Adipocyte (in vitro differentiated cells): ENCODE data around the gene PTBP3.
A peak's percentile ranks its signal among the peaks of the same experiment; 100 is the strongest.
"Not testable (repeated sequence)": the region's sequence is repeated elsewhere in the genome, so short reads cannot be mapped to it uniquely, and the experiment has no call there.

Experiments used
- DNase-seq: peaks from one replicate; pipeline ENCODE4 v3.0.0-alpha.2; 2015; ENCODE audit warnings: low read depth
- H3K27me3 ChIP-seq: replicated peaks from 2 replicates; pipeline ENCODE4 v1.7.0; 2013; ENCODE audit warnings: mild to moderate bottlenecking, low read length, moderate library complexity; ENCODE audit not compliant: control insufficient read depth, insufficient read depth
- H3K36me3 ChIP-seq: 2 replicates; pipeline ENCODE4 v1.7.0; 2013; ENCODE audit warnings: low read length, mild to moderate bottlenecking, moderate library complexity; ENCODE audit not compliant: control insufficient read depth, insufficient read depth, severe bottlenecking
- H3K4me1 ChIP-seq: 2 replicates; pipeline ENCODE4 v1.7.0; 2013; ENCODE audit warnings: mild to moderate bottlenecking, low read length, moderate library complexity; ENCODE audit not compliant: control insufficient read depth, insufficient read depth
- H3K4me3 ChIP-seq: 2 replicates; pipeline ENCODE4 v1.7.0; 2013; ENCODE audit warnings: mild to moderate bottlenecking, low read length, moderate library complexity
- H3K9ac ChIP-seq: 2 replicates; pipeline ENCODE4 v1.7.0; 2013; ENCODE audit warnings: mild to moderate bottlenecking, low read length, moderate library complexity
- H3K9me3 ChIP-seq: 2 replicates; pipeline ENCODE4 v1.7.0; 2013; ENCODE audit warnings: mild to moderate bottlenecking, low read length, moderate library complexity; ENCODE audit not compliant: control insufficient read depth

PTBP3 gene

DNA sequence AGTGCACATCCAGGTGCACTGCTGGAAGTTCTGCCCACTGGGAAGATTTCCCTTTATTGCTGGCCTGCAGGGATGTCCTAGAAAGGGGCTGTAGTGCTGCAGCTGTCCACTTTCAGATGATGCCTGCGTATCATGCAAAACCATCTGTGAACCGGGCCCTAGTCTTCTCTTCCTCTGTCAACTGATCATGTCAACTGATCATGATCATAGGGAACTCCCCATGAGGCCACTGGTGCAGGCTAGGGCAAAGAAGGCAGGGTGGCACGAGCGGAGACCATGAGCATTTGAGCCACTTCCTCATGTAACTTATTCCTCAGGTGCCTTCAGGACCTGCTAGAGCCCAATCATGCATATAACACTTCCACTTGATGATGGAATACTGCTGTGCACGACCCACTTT is 41.9 kb upstream of the PTBP3 start:
- no peaks in the 10 kb centered on the region for H3K9me3 ChIP-seq
- H3K9ac ChIP-seq = no peak overlapping the region
- H3K27me3 ChIP-seq = no peaks in the 10 kb centered on the region
- H3K4me1 ChIP-seq = peaks cover 16% of the 10 kb centered on the region
- no peak for DNase-seq
- no peaks in the 10 kb centered on the region for H3K36me3 ChIP-seq
- H3K4me3 ChIP-seq = no peak overlapping the region

DNA sequence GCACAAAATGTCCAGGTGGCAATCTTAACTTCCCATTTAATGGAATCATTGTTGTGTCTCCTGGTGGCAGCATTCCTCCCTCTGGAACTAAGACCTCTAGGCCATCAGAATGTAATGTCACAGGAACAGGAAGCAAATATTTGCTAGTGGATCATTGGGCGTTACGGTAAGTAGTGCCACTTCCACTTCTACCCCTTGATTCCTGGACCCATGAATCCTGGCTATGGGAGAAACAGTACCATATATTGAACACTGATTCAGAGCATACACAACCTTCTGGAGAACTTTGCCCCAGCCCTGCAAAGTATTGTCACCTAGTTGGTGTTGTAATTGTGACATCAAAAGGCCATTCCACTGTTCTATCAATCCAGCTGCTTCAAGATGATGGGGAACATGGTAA is 40.8 kb upstream of the PTBP3 start:
- H3K27me3 ChIP-seq, H3K9ac ChIP-seq, H3K9me3 ChIP-seq, H3K36me3 ChIP-seq, DNase-seq, H3K4me3 ChIP-seq: not testable (repeated sequence)
- H3K4me1 ChIP-seq = peaks cover 16% of the 10 kb centered on the region

DNA sequence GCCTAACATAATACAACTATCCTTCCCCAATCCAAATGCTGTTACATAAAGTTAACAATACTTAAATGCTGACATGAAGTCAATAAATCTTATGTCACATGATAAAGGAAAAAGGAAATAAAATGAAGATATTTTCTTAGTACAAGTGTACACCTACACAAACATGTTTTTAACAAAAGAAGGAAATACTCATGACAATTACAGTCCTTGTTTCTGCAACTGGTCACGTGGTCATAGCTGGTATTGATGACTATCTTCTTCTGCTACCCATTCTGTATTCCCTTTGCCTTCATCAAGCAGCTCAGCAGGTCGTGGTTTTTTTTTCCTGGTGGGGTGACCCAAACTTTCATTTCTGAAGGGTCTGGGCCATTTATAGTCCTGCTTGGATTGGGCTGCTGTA is 40.2 kb upstream of the PTBP3 start:
- H3K36me3 ChIP-seq, DNase-seq, H3K9me3 ChIP-seq, H3K9ac ChIP-seq, H3K27me3 ChIP-seq, H3K4me3 ChIP-seq: not testable (repeated sequence)
- peaks cover 16% of the 10 kb centered on the region for H3K4me1 ChIP-seq

DNA sequence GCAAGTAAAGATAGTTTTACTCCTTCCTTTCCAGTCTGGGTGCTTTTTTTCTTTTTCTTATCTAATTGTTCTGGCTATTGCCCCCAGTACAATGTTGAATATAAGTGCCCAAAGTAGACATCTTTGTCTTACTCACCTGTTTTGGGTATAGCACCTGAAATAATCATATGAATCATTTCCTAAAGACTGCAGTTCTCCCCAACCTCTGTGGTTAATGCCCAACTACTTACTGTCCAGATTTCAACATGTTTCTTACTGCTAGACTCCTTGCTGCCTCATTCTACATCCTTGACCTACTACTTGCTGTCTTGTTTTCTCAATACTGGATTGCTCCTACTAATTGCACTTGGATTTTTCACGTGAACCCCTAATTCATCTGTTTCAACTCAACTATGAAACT is 37.6 kb upstream of the PTBP3 start:
- H3K27me3 ChIP-seq = no peaks in the 10 kb centered on the region
- no peaks in the 10 kb centered on the region for H3K36me3 ChIP-seq
- no peaks in the 10 kb centered on the region for H3K9me3 ChIP-seq
- no peak overlapping the region for H3K4me3 ChIP-seq
- no peak overlapping the region for H3K9ac ChIP-seq
- H3K4me1 ChIP-seq = no peaks in the 10 kb centered on the region
- DNase-seq = no peak

DNA sequence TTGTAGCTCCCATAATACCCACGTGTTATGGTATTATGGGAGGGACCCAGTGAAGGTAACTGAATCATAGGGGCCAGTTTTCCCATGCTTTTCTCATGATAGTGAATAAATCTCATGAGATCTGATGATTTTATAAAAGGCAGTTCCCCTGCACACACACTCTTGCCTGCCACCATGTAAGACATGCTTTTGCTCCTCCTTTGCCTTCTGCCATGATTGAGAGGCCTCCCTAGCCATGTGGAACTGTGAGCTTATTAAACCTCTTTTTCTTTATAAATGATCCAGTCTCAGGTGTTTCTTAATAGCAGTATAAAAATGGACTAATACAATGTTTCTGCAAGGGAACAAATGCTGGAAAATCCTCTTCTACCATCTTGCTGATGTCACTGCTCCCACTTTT is 36.4 kb upstream of the PTBP3 start:
- DNase-seq = no peak
- Histone ChIP-seq H3K9me3 (no peaks in the 10 kb centered on the region), H3K27me3 (no peaks in the 10 kb centered on the region), H3K4me3 (no peak overlapping the region), H3K36me3 (no peaks in the 10 kb centered on the region), H3K9ac (no peak overlapping the region), H3K4me1 (no peaks in the 10 kb centered on the region)

DNA sequence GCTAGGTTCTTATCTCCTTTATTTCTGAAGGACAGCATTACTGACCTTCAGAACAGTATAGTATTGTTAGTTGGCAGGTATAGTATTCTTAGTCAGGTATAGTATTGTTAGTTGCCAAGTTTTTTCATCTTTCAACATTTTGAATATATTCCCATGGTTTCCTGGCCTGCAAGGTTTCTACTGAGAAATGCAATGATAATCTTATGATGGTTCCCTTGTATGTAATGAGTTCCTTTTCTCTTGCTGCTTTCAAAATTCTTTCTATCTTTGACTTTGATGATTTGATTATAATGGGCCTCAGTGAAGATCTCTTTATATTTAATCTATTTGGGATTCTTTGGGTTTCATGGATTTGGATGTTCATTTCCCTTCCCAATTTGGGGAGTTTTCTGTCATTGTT is 34.0 kb upstream of the PTBP3 start:
- H3K4me3 ChIP-seq = no peak overlapping the region
- H3K27me3 ChIP-seq = no peaks in the 10 kb centered on the region
- H3K36me3 ChIP-seq = no peaks in the 10 kb centered on the region
- no peaks in the 10 kb centered on the region for H3K4me1 ChIP-seq
- H3K9ac ChIP-seq = no peak overlapping the region
- H3K9me3 ChIP-seq = no peaks in the 10 kb centered on the region
- no peak for DNase-seq

DNA sequence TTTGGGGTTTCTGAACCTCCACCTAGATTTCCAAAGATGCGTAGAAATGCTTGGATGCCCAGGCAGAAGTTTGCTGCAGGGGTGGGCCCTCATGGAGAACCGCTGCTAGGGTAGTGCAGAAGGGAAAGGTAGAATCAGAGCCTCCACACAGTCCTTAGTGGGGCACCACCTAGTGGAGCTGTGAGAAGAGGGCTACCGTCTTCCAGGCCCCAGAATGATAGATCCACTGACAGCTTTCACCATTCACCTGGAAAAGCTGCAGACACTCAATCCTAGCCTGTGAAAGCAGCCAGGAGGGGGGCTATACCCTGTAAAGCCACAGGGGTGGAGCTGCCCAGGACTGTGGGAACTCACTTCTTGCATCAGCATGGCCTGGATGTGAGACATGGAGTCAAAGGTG is 33.2 kb upstream of the PTBP3 start:
- H3K9me3 ChIP-seq = no peaks in the 10 kb centered on the region
- no peak for DNase-seq
- no peaks in the 10 kb centered on the region for H3K27me3 ChIP-seq
- no peaks in the 10 kb centered on the region for H3K36me3 ChIP-seq
- H3K4me3 ChIP-seq = no peak overlapping the region
- H3K4me1 ChIP-seq = no peaks in the 10 kb centered on the region
- no peak overlapping the region for H3K9ac ChIP-seq

DNA sequence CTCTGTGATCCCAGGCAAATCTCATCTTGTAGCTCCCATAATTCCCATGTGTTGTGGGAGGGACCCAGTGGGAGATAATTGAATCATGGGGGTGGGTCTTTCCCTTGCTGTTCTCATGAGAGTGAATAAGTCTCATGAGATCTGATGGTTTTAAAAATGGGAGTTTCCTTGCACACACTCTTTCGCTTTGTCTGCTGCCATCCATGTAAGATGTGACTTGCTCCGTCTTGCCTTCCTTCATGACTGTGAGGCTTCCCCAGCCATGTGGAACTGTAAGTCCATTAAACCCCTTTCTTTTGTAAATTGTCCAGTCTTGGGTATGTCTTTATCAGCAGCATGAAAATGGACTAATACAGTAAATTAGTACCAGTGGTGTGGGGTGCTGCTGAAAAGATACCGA is 31.8 kb upstream of the PTBP3 start:
- H3K9ac ChIP-seq, H3K4me1 ChIP-seq, DNase-seq, H3K9me3 ChIP-seq, H3K27me3 ChIP-seq, H3K4me3 ChIP-seq, H3K36me3 ChIP-seq: not testable (repeated sequence)

DNA sequence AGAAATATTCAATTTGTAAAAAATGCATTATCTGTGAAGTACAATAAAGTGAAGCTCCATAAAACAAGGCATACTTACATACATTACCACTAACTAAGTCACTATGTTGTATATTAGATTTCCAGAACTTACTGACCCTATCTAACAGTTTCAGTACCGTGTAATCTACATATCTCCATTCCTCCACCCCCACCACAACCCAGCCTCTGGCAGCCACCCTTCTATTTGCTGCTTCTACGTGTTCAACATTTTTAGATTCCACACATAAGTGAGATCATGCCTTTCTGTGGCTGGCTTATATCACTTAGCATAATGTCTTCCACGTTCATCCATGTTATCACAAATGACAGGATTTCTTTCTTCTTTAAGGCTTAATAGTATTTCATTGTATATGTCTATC is 31.3 kb upstream of the PTBP3 start:
- DNase-seq = no peak

DNA sequence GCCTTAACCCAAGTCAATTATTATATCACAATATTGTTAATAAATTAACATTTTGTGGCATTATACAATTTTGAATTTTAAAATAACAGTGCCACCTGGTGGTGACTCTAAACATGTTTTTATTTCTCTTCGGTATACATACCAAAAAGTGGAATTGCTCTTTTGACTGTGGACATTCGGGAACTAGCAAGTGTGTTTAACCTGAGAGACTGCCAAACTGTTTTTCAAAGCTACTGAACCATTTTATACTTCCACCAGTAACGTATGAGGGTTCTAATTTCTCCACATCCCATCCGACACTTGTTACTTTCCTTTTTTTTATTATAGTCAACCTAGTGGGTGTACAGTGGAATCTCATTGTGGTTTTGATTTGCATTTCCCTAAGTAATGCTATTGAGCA is 28.2 kb upstream of the PTBP3 start:
- no peaks in the 10 kb centered on the region for H3K36me3 ChIP-seq
- H3K4me3 ChIP-seq = no peak overlapping the region
- peak; percentile 82 for DNase-seq
- H3K9ac ChIP-seq = no peak overlapping the region
- no peaks in the 10 kb centered on the region for H3K27me3 ChIP-seq
- H3K4me1 ChIP-seq = peaks cover 12% of the 10 kb centered on the region
- no peaks in the 10 kb centered on the region for H3K9me3 ChIP-seq

More for the DNA sequence above, 31.3 kb upstream of the PTBP3 start:
- H3K4me1 ChIP-seq = peaks cover 12% of the 10 kb centered on the region
- no peaks in the 10 kb centered on the region for H3K27me3 ChIP-seq
- no peak overlapping the region for H3K9ac ChIP-seq
- no peaks in the 10 kb centered on the region for H3K36me3 ChIP-seq
- H3K9me3 ChIP-seq = no peaks in the 10 kb centered on the region
- no peak overlapping the region for H3K4me3 ChIP-seq

DNA sequence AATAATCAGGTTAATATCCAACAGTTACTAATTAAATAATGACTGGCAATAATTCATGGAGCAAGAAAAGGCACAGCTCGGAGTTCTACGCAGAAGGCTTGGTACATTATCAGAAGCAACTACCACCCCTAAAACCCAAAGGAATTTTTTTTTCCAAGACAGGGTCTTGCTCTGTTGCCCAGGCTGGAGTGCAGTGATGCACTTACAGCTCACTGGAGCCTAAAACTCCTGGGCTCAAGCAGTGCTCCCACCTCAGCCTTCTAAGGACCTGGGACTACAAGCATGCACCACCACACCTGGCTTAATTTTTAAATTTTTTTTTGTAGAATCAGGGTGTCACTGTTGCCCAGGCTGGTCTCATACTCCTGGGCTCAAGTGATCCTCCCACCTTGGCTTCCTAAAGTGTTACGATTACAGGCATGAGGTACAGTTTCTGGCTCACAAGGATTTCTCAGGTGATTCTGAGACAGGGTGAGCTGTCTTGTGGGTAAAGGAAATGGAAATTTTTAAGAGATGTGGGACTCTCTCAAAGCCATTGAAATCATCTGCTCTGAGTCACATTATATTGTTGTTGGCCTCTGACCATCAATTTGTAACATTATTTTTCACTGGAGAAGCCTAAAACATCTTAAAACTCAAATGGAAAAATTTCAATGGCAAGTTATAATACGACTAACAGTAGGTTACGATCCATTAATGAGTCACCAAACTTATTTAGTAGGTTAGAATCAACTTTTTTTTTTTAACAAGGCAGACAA is 26.8 kb upstream of the PTBP3 start:
- Histone ChIP-seq H3K4me1 (peaks cover 12% of the 10 kb centered on the region), H3K9me3 (no peaks in the 10 kb centered on the region), H3K4me3 (no peak overlapping the region), H3K36me3 (no peaks in the 10 kb centered on the region), H3K27me3 (no peaks in the 10 kb centered on the region), H3K9ac (no peak overlapping the region)
- DNase-seq = peak; percentile 63

DNA sequence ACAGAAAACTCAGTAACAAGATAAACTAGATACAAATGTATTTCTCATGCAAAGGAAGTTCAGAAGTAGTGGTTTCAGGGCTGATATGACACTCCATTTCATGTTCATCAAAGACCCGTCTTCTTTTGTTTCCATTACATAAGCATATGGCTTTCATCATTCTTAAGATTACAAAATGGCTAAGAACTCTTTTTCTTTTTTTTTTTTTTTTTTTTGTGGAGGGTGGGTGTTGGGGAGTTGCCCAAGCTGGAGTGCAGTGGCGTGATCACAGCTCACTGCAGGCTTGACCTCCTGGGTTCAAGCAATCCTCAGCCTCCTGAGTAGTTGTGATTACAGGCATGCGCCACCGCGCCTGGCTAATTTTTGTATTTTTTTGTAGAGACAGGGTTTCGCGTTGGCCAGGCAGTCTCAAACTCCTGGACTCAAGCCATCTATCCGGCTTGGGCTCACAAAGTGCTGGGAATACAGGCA is 22.0 kb upstream of the PTBP3 start:
- peaks cover 6% of the 10 kb centered on the region for H3K4me1 ChIP-seq
- no peak for DNase-seq

More for the DNA sequence above, 22.0 kb upstream of the PTBP3 start:
- Histone ChIP-seq H3K27me3 (no peaks in the 10 kb centered on the region), H3K9me3 (no peaks in the 10 kb centered on the region), H3K9ac (no peak overlapping the region), H3K36me3 (no peaks in the 10 kb centered on the region), H3K4me3 (no peak overlapping the region)
